Measurements from ENCODE around the gene ADH1C.
"Not testable (repeated sequence)": the region's sequence is repeated elsewhere in the genome, so short reads cannot be mapped to it uniquely, and the experiment has no call there.

The ADH1C gene

DNA sequence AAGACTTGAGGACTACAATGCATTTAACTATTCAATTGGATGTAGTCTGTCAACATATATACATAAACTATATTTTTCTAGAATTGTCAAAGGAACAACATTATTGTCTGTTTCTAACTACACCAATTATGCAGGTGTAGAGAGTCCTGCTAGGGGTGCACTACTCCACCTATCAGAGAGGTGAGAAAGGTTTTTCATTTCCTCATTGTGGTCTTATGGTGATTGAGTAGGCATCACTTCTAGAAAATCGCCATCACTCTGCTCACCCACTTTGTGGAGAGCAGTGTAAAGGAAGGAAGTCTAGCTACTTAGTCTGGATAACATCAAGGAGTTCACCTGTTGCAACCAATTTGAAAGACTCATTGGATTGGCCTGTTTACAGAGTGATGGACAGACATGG lies 4.4 kb upstream of the ADH1C start:
- DNase-seq = no peak

DNA sequence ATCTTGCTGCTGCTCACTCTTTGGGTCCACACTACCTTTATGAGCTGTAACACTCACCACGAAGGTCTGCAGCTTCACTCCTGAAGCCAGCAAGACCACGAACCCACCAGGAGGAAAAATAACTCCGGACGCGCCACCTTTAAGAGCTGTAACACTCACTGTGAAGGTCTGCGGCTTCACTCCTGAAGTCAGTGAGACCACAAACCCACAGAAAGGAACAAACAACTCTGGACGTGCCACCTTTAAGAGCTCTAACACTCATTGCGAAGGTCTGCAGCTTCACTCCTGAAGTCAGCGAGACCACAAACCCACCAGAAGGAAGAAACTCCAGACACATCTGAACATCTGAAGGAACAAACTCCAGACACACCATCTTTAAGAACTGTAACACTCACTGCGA lies 3.6 kb upstream of the ADH1C start:
- not testable (repeated sequence) for DNase-seq

- no peak for DNase-seq
These were observed 1.1 kb downstream of the ADH1C start for GRCh38 chr4:99351487-99351886.

DNA sequence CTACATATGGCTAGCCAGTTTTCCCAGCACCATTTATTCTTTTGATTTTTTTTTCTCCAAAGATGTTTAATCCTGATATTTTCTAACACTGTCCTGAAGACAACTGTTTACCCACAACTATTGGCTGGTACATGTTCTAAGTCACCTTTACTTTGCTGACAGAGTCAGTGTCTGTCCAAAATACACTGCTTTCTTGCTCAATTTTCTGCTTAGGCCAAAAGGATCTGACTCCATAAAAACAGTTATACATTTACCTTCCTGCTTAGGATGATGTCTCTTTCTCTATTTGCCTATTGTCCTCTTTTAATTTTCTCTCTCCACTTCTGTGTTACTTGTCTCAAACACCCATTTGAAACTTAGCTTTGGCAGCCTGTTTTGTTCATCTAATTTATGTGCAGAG lies 3.2 kb downstream of the ADH1C start:
- DNase-seq = no peak

DNA sequence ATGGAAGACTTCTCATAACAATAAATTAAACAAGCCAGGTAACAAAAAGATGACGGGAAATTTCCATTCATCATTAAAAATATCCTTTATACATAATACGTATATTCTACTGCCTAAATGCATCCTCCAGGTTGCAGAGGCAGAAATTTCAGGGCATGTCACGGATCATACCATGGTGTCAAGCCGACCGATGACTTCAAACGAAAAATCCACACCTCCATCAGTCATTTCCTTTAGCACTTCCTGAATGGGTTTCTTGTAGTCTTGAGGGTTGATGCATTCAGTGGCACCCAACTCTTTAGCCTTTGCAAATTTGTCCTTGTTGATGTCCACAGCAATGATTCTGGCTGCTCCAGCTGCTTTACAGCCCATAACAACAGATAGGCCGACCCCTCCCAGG lies 9.9 kb downstream of the ADH1C start:
- DNase-seq = not testable (repeated sequence)

GRCh38 chr4:99341426-99341825 lies 11.1 kb downstream of the ADH1C start:
- no peak for DNase-seq

- no peak for DNase-seq
These were observed 13.4 kb downstream of the ADH1C start for GRCh38 chr4:99339172-99339571.

- DNase-seq = no peak
These were observed 16.0 kb downstream of the ADH1C start for GRCh38 chr4:99336553-99336952.

GRCh38 chr4:99334880-99335279 lies 17.7 kb downstream of the ADH1C start:
- no peak for DNase-seq

- no peak for DNase-seq
These were observed 21.9 kb downstream of the ADH1C start for GRCh38 chr4:99330648-99331047.

- no peak for DNase-seq
These were observed 22.7 kb downstream of the ADH1C start for GRCh38 chr4:99329876-99330275.

DNA sequence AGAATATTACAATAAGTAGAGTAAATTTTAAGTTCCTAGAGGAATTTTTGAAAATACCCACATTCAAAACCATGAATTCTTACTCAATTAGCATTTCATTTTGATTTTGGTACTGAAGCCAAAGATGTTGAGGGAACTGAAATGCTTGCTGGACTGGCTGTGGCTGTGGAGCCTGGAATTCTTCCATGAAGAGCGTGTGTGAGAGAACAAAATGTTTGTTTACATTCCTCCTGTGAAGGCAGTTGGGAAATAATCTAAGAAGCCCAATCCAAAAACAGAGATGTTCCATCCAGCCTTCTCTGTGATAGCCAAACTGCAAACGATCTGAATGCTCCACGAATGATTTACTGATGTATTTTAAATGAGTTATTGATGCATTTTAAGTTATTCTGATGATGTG lies 27.6 kb downstream of the ADH1C start:
- DNase-seq = no peak

DNA sequence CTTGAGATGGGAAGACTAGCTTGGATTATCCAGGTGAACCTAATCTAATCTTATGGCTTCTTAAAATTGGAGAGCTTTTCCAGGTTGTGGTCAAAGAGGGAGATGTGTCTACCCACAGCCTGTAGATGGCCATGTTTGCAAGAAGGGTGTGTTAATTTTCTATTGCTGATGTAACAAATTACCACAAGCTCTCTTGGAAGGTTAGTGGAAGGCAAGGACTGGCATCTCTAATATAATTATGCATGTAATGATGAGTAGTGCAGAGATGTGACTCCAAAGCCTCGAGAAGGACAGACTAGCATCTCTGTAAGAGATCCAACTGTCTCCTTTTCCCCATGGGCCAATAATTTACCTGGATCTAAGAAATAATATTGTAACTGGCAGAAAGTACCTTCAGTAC lies 28.2 kb downstream of the ADH1C start:
- no peak for DNase-seq

GRCh38 chr4:99323756-99324155 lies 28.8 kb downstream of the ADH1C start:
- DNase-seq = no peak

DNA sequence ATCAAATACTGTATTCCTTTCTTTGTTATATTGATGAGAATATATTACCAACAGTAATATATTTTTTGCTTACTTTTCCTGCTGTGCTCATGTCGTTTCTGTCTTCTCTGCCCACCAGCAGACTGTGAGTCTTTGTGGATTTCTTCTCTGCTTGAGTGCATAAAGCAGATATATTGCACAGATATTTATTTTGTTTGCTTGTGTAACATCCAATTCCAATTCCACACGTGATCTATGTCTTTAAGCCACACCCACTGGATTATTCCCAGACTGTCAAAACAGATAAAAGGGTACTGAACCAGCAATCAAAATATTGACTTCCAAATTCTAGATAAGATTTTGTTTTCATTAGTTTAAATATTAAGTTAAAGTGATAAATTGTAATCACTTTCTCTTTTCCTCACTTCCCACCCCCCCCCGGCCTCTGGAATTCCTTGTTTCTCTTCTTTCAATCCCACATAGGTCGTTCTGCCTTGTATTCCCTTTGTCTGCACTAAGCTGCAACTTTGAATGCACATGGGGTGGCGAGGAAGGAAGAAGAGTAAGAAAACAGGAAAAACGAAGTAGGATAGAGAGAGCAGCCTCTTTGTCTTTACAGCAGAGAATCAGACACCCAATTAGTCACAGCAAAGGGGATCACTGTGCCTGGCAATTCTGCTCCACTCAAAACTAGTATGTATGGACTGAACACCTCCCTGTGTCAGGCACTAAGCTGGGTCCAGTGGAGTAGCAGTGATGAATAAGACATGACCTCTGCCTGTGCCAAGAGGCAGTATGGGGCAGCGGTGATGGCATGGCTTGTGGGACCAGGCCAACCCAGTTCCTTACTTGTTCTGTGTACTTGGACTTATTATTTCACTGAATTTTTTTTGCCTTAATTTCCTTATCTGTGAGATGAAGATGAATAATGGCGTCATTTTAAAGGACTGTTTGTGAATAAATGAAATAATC lies 31.0 kb downstream of the ADH1C start, which contains the start of gene ADH1B:
Gene ADH1B, minus strand, starts transcription at position 161 of the 951 bp plus-strand sequence. Its CDS starts 70 bp downstream, at position 91.
- DNase-seq = no peak

DNA sequence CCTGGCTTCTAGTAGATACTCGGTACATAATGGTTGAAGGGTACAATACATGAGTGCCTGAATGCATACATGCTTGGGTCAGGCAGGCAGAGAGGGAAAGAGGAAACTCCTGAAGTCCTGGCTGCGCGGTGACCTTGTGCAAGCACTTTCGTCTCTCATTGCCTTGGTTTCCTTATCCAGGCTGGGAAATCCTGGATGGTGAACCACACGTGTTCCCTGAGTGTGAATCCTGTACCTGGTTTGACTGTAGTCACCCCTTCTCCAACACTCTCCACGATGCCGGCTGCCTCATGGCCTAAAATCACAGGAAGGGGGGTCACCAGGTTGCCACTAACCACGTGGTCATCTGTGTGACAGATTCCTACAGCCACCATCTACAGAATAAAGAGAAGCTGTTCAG lies 34.7 kb downstream of the ADH1C start:
- not testable (repeated sequence) for DNase-seq

GRCh38 chr4:99317354-99317753 lies 35.2 kb downstream of the ADH1C start:
- DNase-seq = no peak

- no peak for DNase-seq
These were observed 36.7 kb downstream of the ADH1C start for GRCh38 chr4:99315839-99316238.

DNA sequence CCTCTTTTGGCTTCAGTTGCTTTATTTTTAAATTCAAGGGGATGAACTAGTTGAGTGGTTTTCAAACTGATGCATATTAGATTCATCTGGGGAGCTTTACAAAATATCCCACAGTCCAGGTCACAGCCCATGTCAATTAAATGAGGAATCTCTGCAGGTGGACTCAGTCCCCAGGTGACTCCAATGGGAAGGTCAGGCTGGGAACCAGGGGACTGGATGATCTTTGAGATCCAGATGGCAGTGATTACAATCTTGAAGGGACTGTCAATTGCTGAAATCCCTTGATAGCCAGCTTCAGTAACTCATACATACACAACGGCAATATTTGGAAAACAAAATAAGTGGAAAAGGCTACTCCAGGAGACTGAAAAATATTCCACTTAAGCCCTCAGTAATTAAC lies 38.3 kb downstream of the ADH1C start:
- no peak for DNase-seq

- no peak for DNase-seq
These were observed 42.2 kb downstream of the ADH1C start for GRCh38 chr4:99310389-99310788.

DNA sequence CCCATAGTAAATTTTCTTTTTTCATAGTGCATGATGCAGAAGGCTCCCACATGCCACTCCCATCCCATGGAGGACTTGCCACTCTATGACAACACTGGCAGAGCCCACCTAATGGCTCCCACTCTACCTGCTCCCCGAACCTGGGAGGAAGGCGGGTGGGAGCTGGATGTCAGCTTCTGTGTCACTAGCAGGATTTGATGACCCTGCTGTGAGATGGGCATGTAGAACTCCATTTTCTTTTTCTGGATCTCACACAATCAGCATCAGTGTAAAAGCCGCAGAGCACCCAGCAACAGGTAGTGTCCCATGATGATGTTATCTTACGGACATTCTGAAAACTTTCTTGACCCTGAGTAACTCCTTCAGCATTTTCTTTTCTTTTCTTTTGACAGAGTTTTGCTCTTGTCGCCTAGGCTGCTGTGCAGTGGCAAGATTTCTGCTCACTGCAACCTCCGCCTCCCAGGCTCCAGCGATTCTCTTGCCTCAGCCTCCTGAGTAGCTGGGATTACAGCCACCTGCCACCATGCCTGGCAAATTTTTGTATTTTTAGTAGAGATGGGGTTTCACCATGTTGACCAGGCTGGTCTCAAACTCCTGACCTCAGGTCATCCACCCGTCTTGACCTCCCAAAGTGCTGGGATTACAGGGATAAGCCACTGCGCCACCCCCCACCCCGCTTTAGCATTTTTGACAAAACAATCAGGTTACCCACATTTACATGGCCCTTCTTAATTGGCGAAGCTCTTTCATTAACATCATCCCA lies 46.7 kb downstream of the ADH1C start:
- DNase-seq = no peak

- DNase-seq = no peak
These were observed 51.0 kb downstream of the ADH1C start for GRCh38 chr4:99301376-99302164.

DNA sequence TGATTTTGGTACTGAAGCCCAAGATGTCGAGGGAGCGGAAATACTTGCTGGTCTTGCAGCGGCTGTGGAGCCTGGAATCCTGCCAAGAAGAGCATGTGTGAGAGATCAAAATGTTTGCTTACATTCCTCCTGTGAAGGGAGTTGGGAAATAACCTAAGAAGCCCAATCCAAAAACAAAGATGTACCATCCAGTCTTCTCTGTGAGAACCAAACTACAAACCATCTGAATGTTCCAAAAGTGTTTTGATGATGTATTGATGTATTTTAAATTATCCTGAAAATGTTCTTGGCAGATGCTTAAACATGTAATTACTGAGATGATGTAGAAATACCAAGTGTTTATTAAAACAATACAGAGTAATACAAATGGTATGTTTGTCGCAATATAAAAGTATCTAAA lies 51.6 kb downstream of the ADH1C start:
- no peak for DNase-seq
